HepG2 (cell line): ENCODE measurements around the gene PPP1CB. TPM values are rescaled to one million over a fixed set of nuclear protein-coding genes. Genes with fewer than 3 reads are reported as not detected.

ENCODE experiments used
- AGO1 ChIP-seq: fragments of 200-400 bp; formaldehyde crosslinking; IDR thresholded peaks from 2 replicates; pipeline ENCODE4 v1.6.1; 2017; ENCODE audit warnings: mild to moderate bottlenecking, low read depth, low read length, moderate library complexity; ENCODE audit not compliant: poor library complexity, severe bottlenecking
- CREB1 ChIP-seq, 2 experiments: fragments of 450-650 bp in 1 of 2; IDR thresholded peaks; 2 replicates each; pipeline ENCODE4 v1.6.1; 2016 to 2017; ENCODE audit warnings: control low read depth in 1 of 2, mild to moderate bottlenecking in 1 of 2, missing compliant biosample characterization in 1 of 2, missing genetic modification characterization in 1 of 2
- GMEB2 ChIP-seq: IDR thresholded peaks from 2 replicates; pipeline ENCODE4 v1.6.1; 2016; ENCODE audit warnings: missing biosample characterization, missing genetic modification reagents, low read depth
- HIVEP1 ChIP-seq: sonication (generic); formaldehyde crosslinking; IDR thresholded peaks from 2 replicates; pipeline ENCODE4 v1.4.0; 2020; ENCODE audit warnings: mild to moderate bottlenecking, missing genetic modification reagents
- JARID2 ChIP-seq: sonication (generic); formaldehyde crosslinking; IDR thresholded peaks from 2 replicates; pipeline ENCODE4 v1.8.1; 2023; ENCODE audit warnings: missing genetic modification reagents, inconsistent platforms; ENCODE audit not compliant: insufficient replicate concordance
- KDM1A ChIP-seq: IDR thresholded peaks from 2 replicates; pipeline ENCODE4 v1.6.1; 2016; ENCODE audit warnings: missing compliant biosample characterization
- MED8 ChIP-seq: sonication (generic); formaldehyde crosslinking; IDR thresholded peaks from 2 replicates; pipeline ENCODE4 v1.8.1; 2023; ENCODE audit warnings: mild to moderate bottlenecking, missing genetic modification reagents; ENCODE audit not compliant: insufficient replicate concordance
- MTF2 ChIP-seq: sonication (generic); formaldehyde crosslinking; IDR thresholded peaks from 2 replicates; pipeline ENCODE4 v1.5.0; 2020; ENCODE audit warnings: missing genetic modification reagents, borderline replicate concordance
- MXD4 ChIP-seq: IDR thresholded peaks from 2 replicates; pipeline ENCODE4 v1.6.1; 2016; ENCODE audit warnings: mild to moderate bottlenecking, missing biosample characterization, missing genetic modification reagents
- TRAFD1 ChIP-seq: sonication (generic); formaldehyde crosslinking; IDR thresholded peaks from 2 replicates; pipeline ENCODE4 v1.5.1; 2020; ENCODE audit warnings: missing genetic modification reagents, mild to moderate bottlenecking, borderline replicate concordance
- YEATS4 ChIP-seq: sonication (generic); formaldehyde crosslinking; IDR thresholded peaks from 2 replicates; pipeline ENCODE4 v1.4.0; 2020; ENCODE audit warnings: missing genetic modification reagents, borderline replicate concordance
- ZNF317 ChIP-seq: sonication (generic); formaldehyde crosslinking; IDR thresholded peaks from 2 replicates; pipeline ENCODE4 v1.5.0; 2020; ENCODE audit warnings: mild to moderate bottlenecking, missing genetic modification reagents
- ZNF343 ChIP-seq: sonication (generic); formaldehyde crosslinking; IDR thresholded peaks from 2 replicates; pipeline ENCODE4 v1.4.0; 2020; ENCODE audit warnings: mild to moderate bottlenecking, missing genetic modification reagents
- polyA plus RNA-seq, 8 experiments: library from polyadenylated mRNA; depleted of rRNA in 3 of 8; stranded (reverse) in 7 of 8; unstranded in 1 of 8; fragments of >200 nt; fragmentation: Illumina TruSeq in 4 of 8; extraction: Trizol in 4 of 8; gene quantifications; 2 replicates each; pipeline versions ENCODE4 v1.2.1 to v1.2.3, GENCODE V29; 2011 to 2016; ENCODE audit warnings: low read depth in 4 of 8, missing spikeins in 1 of 8, mixed read lengths in 1 of 8; ENCODE audit not compliant: insufficient read depth in 1 of 8
- total RNA-seq, 5 experiments: library from RNA; depleted of rRNA; stranded (reverse); fragments of >200 nt; fragmentation: Illumina TruSeq; extraction: Trizol; gene quantifications; 2 replicates each; pipeline ENCODE4 v1.2.3, GENCODE V29; 2016; ENCODE audit warnings: low read depth in 1 of 5
- TF ChIP-seq, protein P1 (sequence below): sonication (generic); formaldehyde crosslinking; IDR thresholded peaks from 2 replicates; pipeline ENCODE4 v1.4.0; 2020; ENCODE audit warnings: missing genetic modification reagents
- TF ChIP-seq, protein P2 (sequence below): sonication (generic); formaldehyde crosslinking; conservative IDR thresholded peaks from 2 replicates; pipeline ENCODE4 v1.8.0; 2022; ENCODE audit warnings: missing genetic modification reagents
- TF ChIP-seq, protein P3 (sequence below): sonication (generic); formaldehyde crosslinking; IDR thresholded peaks from 2 replicates; pipeline ENCODE4 v1.4.0; 2020; ENCODE audit warnings: missing genetic modification reagents

PPP1CB gene
- total and polyA plus RNA-seq, 2 of the 13 experiments (the other 11 are each of a cell fraction or from before 2014, with no cell fraction given) = 46.9 to 109 TPM

DNA sequence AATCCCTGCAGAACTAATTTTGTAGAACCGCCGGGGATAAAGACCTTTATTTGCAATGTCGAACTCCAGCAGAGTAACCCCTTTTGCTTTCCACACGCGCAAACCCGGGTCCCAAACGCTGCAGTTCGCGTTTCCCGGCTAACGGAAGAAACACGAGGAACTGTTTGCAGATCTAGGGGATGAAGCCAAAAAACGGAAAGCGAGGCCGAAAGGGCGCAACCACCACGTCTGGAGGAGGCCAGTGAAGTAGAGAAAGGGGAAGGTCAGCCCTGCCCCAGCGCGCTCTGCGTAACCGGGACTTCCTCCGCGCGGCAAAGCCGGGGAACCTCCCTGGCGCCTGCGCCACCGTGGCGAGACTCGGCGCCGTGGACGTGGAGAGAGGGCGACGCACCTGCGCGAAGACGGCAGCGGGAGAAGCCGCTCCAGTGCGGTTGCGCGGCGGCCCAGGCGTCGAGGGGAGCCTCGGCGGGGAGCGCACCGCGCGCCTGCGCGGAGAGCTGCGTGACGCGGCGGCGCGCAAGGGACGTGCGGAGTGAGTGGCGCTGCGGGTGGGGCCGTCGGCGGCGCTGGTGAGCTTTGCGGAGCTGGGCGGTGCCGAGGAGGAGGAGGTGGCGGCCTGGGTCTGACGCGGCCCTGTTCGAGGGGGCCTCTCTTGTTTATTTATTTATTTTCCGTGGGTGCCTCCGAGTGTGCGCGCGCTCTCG, at the start of gene PPP1CB (continued):
- TF ChIP-seq, protein P1, sequence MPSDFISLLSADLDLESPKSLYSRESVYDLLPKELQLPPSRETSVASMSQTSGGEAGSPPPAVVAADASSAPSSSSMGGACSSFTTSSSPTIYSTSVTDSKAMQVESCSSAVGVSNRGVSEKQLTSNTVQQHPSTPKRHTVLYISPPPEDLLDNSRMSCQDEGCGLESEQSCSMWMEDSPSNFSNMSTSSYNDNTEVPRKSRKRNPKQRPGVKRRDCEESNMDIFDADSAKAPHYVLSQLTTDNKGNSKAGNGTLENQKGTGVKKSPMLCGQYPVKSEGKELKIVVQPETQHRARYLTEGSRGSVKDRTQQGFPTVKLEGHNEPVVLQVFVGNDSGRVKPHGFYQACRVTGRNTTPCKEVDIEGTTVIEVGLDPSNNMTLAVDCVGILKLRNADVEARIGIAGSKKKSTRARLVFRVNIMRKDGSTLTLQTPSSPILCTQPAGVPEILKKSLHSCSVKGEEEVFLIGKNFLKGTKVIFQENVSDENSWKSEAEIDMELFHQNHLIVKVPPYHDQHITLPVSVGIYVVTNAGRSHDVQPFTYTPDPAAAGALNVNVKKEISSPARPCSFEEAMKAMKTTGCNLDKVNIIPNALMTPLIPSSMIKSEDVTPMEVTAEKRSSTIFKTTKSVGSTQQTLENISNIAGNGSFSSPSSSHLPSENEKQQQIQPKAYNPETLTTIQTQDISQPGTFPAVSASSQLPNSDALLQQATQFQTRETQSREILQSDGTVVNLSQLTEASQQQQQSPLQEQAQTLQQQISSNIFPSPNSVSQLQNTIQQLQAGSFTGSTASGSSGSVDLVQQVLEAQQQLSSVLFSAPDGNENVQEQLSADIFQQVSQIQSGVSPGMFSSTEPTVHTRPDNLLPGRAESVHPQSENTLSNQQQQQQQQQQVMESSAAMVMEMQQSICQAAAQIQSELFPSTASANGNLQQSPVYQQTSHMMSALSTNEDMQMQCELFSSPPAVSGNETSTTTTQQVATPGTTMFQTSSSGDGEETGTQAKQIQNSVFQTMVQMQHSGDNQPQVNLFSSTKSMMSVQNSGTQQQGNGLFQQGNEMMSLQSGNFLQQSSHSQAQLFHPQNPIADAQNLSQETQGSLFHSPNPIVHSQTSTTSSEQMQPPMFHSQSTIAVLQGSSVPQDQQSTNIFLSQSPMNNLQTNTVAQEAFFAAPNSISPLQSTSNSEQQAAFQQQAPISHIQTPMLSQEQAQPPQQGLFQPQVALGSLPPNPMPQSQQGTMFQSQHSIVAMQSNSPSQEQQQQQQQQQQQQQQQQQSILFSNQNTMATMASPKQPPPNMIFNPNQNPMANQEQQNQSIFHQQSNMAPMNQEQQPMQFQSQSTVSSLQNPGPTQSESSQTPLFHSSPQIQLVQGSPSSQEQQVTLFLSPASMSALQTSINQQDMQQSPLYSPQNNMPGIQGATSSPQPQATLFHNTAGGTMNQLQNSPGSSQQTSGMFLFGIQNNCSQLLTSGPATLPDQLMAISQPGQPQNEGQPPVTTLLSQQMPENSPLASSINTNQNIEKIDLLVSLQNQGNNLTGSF = peak; percentile 95
- TF ChIP-seq MTF2 (CRISPR knock-in tag) (0 out of 2 replicates have a peak, but pooled peaks have one; percentile 33), ZNF317 (CRISPR knock-in tag) (peak; percentile 71), KDM1A (CRISPR knock-in tag) (no peak), CREB1 (IDR thresholded peaks at IDR 0.05) (peak; percentile 89), CREB1 (CRISPR knock-in tag; IDR thresholded peaks at IDR 0.05) (peak; percentile 40; the same call in 1 of the 2 replicates), MED8 (CRISPR knock-in tag) (no peak), TRAFD1 (0 out of 2 replicates have a peak, but pooled peaks have one; percentile 71), JARID2 (CRISPR knock-in tag) (peak; percentile 53), AGO1 (no peak), ZNF343 (CRISPR knock-in tag) (peak; percentile 59; the same call in 1 of the 2 replicates), YEATS4 (CRISPR knock-in tag) (peak; percentile 91), GMEB2 (CRISPR knock-in tag) (peak; percentile 82), HIVEP1 (CRISPR knock-in tag) (peak; percentile 92), MXD4 (CRISPR knock-in tag) (peak; percentile 63)
- TF ChIP-seq, protein P2, sequence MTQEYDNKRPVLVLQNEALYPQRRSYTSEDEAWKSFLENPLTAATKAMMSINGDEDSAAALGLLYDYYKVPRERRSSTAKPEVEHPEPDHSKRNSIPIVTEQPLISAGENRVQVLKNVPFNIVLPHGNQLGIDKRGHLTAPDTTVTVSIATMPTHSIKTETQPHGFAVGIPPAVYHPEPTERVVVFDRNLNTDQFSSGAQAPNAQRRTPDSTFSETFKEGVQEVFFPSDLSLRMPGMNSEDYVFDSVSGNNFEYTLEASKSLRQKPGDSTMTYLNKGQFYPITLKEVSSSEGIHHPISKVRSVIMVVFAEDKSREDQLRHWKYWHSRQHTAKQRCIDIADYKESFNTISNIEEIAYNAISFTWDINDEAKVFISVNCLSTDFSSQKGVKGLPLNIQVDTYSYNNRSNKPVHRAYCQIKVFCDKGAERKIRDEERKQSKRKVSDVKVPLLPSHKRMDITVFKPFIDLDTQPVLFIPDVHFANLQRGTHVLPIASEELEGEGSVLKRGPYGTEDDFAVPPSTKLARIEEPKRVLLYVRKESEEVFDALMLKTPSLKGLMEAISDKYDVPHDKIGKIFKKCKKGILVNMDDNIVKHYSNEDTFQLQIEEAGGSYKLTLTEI (CRISPR knock-in tag) = no peak
- TF ChIP-seq, protein P3, sequence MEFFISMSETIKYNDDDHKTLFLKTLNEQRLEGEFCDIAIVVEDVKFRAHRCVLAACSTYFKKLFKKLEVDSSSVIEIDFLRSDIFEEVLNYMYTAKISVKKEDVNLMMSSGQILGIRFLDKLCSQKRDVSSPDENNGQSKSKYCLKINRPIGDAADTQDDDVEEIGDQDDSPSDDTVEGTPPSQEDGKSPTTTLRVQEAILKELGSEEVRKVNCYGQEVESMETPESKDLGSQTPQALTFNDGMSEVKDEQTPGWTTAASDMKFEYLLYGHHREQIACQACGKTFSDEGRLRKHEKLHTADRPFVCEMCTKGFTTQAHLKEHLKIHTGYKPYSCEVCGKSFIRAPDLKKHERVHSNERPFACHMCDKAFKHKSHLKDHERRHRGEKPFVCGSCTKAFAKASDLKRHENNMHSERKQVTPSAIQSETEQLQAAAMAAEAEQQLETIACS (CRISPR knock-in tag) = peak; percentile 87
